A549 (cell line): ENCODE results near the gene GPC1. TPM values are rescaled to one million over a fixed set of nuclear protein-coding genes. Genes with fewer than 3 reads are reported as not detected.

ENCODE experiments used
- ATAC-seq, 2 experiments: fragments of 200-7000 bp in 1 of 2; fragments of >200 bp in 1 of 2; cut with Nextera tagmentation in 1 of 2; cut with Tn5 transposase in 1 of 2; 3 replicates each; pipeline versions ENCODE4 v1.8.0 to v1.9.1; 2018 to 2020; ENCODE audit warnings: mild to moderate bottlenecking in 1 of 2, moderate library complexity in 1 of 2
- CTCF ChIA-PET: fragments of 300-600 bp; sonication (Branson Sonifier 250); formaldehyde crosslinking; extraction: SDS; loops from one replicate; lab custom pipeline; 2021; ENCODE audit warnings: antibody characterized with exemption, inconsistent platforms; lab: Yijun Ruan, JAX
- POLR2A ChIA-PET: fragments of 350-600 bp; formaldehyde crosslinking; extraction: SDS; loops from one replicate; lab custom pipeline; 2021; ENCODE audit warnings: antibody characterized with exemption, inconsistent platforms; lab: Yijun Ruan, JAX
- DNase-seq, 2 experiments: peaks; one replicate each; pipeline versions ENCODE4 v3.0.0 to v3.0.0-alpha.2; 2011 to 2016; ENCODE audit warnings: low read depth in 1 of 2, low spot score in 1 of 2
- FAIRE-seq: peaks from 2 replicates; lab custom pipeline; 2011; peaks lifted over from hg19 to GRCh38; lab: Jason Lieb, UNC
- H3K27ac ChIP-seq, 2 experiments: fragments of >200 bp; sonication (Bioruptor Twin); formaldehyde crosslinking; 3 replicates each; pipeline ENCODE4 v1.5.1; 2016 to 2017
- H3K4me1 ChIP-seq: fragments of >200 bp; sonication (Bioruptor Twin); formaldehyde crosslinking; 3 replicates; pipeline ENCODE4 v1.6.1; 2016
- H3K4me2 ChIP-seq: fragments of >200 bp; sonication (Bioruptor Twin); formaldehyde crosslinking; 3 replicates; pipeline ENCODE4 v1.6.1; 2016
- H3K4me3 ChIP-seq: fragments of >200 bp; sonication (Bioruptor Twin); formaldehyde crosslinking; 3 replicates; pipeline ENCODE4 v1.5.1; 2016
- H3K9me3 ChIP-seq: fragments of >200 bp; sonication (Bioruptor Twin); formaldehyde crosslinking; 3 replicates; pipeline ENCODE4 v1.6.1; 2016
- BCL3 ChIP-seq: fragments of >200 bp; sonication (Bioruptor Twin); formaldehyde crosslinking; IDR thresholded peaks from 3 replicates; pipeline ENCODE4 v1.6.1; 2016
- BHLHE40 ChIP-seq: IDR thresholded peaks from 2 replicates; pipeline ENCODE4 v1.6.1; 2012; ENCODE audit warnings: low read depth, low read length, inconsistent platforms
- CBX8 ChIP-seq: fragments of 200-600 bp; sonication (generic); IDR thresholded peaks from 2 replicates; pipeline ENCODE4 v1.6.1; 2016
- CHD4 ChIP-seq: fragments of 200-600 bp; sonication (generic); IDR thresholded peaks from 2 replicates; pipeline ENCODE4 v1.6.1; 2016; ENCODE audit warnings: antibody characterized with exemption, mild to moderate bottlenecking, borderline replicate concordance
- CTCF ChIP-seq: fragments of >200 bp; sonication (Bioruptor Twin); formaldehyde crosslinking; IDR thresholded peaks from 3 replicates; pipeline ENCODE4 v1.5.1; 2016
- E2F6 ChIP-seq: IDR thresholded peaks from 2 replicates; pipeline ENCODE4 v1.6.1; 2012; ENCODE audit warnings: low read depth, borderline replicate concordance
- ELK1 ChIP-seq: fragments of 150-350 bp; IDR thresholded peaks from 2 replicates; pipeline ENCODE4 v1.6.1; 2014; ENCODE audit warnings: low read depth, mild to moderate bottlenecking, low read length
- ESRRA ChIP-seq: fragments of 150-350 bp; IDR thresholded peaks from 2 replicates; pipeline ENCODE4 v1.6.1; 2014; ENCODE audit warnings: mild to moderate bottlenecking, low read length, borderline replicate concordance
- FOSB ChIP-seq: fragments of 250-450 bp; sonication (Bioruptor Pico); IDR thresholded peaks from 2 replicates; pipeline ENCODE4 v1.5.0; 2020; ENCODE audit warnings: mild to moderate bottlenecking, moderate library complexity
- HOXB13 ChIP-seq: fragments of 250-450 bp; sonication (Bioruptor Pico); IDR thresholded peaks from 2 replicates; pipeline ENCODE4 v1.5.0; 2020; ENCODE audit warnings: low read depth, mild to moderate bottlenecking, moderate library complexity
- MAFK ChIP-seq: fragments of 450-650 bp; IDR thresholded peaks from 2 replicates; pipeline ENCODE4 v1.6.1; 2014; ENCODE audit not compliant: partially characterized antibody
- MAX ChIP-seq: IDR thresholded peaks from 2 replicates; pipeline ENCODE4 v1.6.1; 2012
- MAZ ChIP-seq: fragments of 150-350 bp; IDR thresholded peaks from 2 replicates; pipeline ENCODE4 v1.6.1; 2014; ENCODE audit warnings: antibody characterized with exemption, low read depth, low read length, borderline replicate concordance
- MYC ChIP-seq: IDR thresholded peaks from 2 replicates; pipeline ENCODE4 v1.6.1; 2012; ENCODE audit warnings: mild to moderate bottlenecking, inconsistent platforms, low read length, improper control_type of control experiment, borderline replicate concordance
- PBX3 ChIP-seq: IDR thresholded peaks from 2 replicates; pipeline ENCODE4 v1.6.1; 2012
- POLR2A ChIP-seq: IDR thresholded peaks from 2 replicates; pipeline ENCODE4 v1.6.1; 2012; ENCODE audit warnings: mild to moderate bottlenecking, low read length
- RCOR1 ChIP-seq: fragments of 150-350 bp; IDR thresholded peaks from 2 replicates; pipeline ENCODE4 v1.6.1; 2014; ENCODE audit warnings: antibody characterized with exemption, low read length, low read depth
- TFCP2L1 ChIP-seq: fragments of 250-450 bp; sonication (Bioruptor Pico); IDR thresholded peaks from 2 replicates; pipeline ENCODE4 v1.5.0; 2021; ENCODE audit warnings: mild to moderate bottlenecking
- USF2 ChIP-seq: fragments of 450-650 bp; IDR thresholded peaks from 2 replicates; pipeline ENCODE4 v1.6.1; 2014; ENCODE audit warnings: antibody characterized with exemption
- ZFP36 ChIP-seq: fragments of 450-650 bp; IDR thresholded peaks from 2 replicates; pipeline ENCODE4 v1.6.1; 2014; ENCODE audit warnings: borderline replicate concordance; ENCODE audit not compliant: partially characterized antibody
- WGBS: methylation state at CpG from one replicate; pipeline ENCODE4 v1.1.6; 2017; ENCODE audit errors: missing lambda C conversion rate; 5-methylcytosine and 5-hydroxymethylcytosine counted together
- polyA plus RNA-seq, 4 experiments: library from polyadenylated mRNA; depleted of rRNA in 3 of 4; stranded (reverse); fragments of >200 nt; fragmentation: RNase III in 1 of 4; extraction: RNeasy Plus Mini Kit Qiagen cat#74134 plus additional on column Dnase treatment in 1 of 4; gene quantifications; 2 replicates in 3 of 4; 3 replicates in 1 of 4; pipeline ENCODE4 v1.2.3, GENCODE V29; 2011 to 2017

Gene GPC1
- polyA plus RNA-seq, 2 of the 4 experiments (the other 2 are of a cell fraction), result 19.8 to 97.7 TPM

- CTCF ChIA-PET, result interaction anchor here (0.7 to 3.8 kb wide), 6 partner anchors 11 to 193 kb away, joined by 3 to 15 read pairs (median 4); no protein-coding TSS in a partner anchor
- 77% methylated on average over 5 of the region's 5 CpGs for WGBS
Measured at GRCh38 chr2:240425697-240426096, 9.8 kb upstream of the GPC1 start.

More at GRCh38 chr2:240425697-240426096, 9.8 kb upstream of the GPC1 start:
- DNase-seq (no peak), FAIRE-seq (no peak), ATAC-seq (no peak)
- peaks cover 32% of the 10 kb centered on the region for H3K9me3 ChIP-seq
- TF ChIP-seq POLR2A, result no peak
- TF ChIP-seq MYC, result no peak
- TF ChIP-seq ELK1, result no peak
- TF ChIP-seq ZFP36, result no peak
- no peak for TF ChIP-seq CBX8
- no peak for TF ChIP-seq CHD4
- TF ChIP-seq MAFK, result no peak
- no peak for TF ChIP-seq CTCF
- TF ChIP-seq E2F6, result no peak
- TF ChIP-seq TFCP2L1, result no peak
- TF ChIP-seq BHLHE40, result no peak
- no peak for TF ChIP-seq MAX
- no peak for TF ChIP-seq ESRRA
- TF ChIP-seq FOSB, result no peak
- no peak for TF ChIP-seq HOXB13
- no peak for TF ChIP-seq BCL3
- no peak for TF ChIP-seq RCOR1
- TF ChIP-seq PBX3, result no peak
- TF ChIP-seq MAZ, result no peak
- no peak for TF ChIP-seq USF2
- H3K27ac ChIP-seq, result no peak overlapping the region
- POLR2A ChIA-PET, result no interaction called here
- no peak overlapping the region for H3K4me2 ChIP-seq
- no peak overlapping the region for H3K4me3 ChIP-seq
- H3K4me1 ChIP-seq, result peaks cover 11% of the 10 kb centered on the region; the same call in 1 of the 3 replicates
